Activated naive CD8-positive, alpha-beta T cell treated with anti-CD3 and anti-CD28 coated beads, Interleukin-2, amount 50 U/mL, for 16 hours (primary cell): ENCODE data around the gene PCED1A.
"Not testable (repeated sequence)": the region's sequence is repeated elsewhere in the genome, so short reads cannot be mapped to it uniquely, and the experiment has no call there.

Source experiments
- DNase-seq: peaks from one replicate; pipeline ENCODE4 v3.0.0-alpha.2; 2020; ENCODE audit warnings: low read depth, low spot score

The PCED1A gene

DNA sequence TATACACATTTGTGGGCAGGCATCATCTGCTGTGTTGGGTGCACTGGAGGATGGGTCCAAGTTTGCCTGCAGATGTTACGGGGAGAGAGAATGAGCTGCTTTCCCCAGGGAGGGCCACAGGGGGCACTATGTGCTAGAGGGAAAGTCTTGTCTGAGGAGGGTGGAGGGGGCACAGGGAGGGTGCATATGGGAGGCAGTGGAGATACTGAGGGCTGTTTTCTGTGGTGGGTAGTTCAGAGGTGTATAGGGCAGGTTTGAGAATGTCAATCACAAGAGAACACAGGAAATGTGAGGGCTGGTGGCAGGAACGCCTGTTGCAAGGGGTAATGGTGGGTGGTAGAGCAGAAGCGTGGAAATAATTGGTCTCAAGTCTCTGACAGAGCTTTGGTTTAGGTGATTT is 25.2 kb upstream of the PCED1A start:
- peak; percentile 33 for DNase-seq

DNA sequence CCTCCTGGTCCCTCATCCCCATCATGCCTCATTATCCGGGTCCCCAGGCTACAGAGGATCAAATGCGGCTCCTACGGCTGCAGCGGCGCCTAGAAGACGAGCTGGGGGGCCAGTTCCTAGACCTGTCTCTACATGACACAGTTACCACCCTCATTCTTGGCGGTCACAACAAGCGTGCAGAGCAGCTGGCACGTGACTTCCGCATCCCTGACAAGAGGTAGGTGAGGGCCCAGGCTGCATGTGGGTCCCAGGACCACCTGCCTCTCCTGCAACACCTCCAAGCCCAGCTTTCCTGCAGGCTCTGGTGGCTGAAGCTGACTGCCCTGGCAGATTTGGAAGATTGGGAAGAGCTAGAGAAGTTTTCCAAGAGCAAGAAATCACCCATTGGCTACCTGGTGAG is 24.6 kb upstream of the PCED1A start:
- no peak for DNase-seq

DNA sequence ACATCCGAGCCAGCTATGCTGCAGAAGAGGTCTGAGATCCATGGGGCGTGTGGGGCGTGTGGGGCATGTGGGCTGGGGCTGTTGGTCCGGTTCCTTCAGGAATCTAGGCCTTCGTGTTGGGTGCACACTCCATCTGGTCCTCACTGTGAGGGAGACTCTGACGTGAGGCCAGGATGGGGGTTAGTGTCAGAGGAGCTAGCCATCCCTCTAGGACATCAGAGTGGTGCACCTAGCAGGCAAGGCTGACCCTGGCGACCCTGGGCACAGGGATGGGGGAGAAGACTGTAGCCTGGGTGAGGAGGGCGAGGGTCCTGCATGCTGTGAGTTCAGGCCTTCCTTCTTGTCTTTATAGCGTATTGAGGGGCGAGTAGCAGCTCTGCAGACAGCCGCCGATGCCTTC is 24.2 kb upstream of the PCED1A start:
- DNase-seq: no peak

DNA sequence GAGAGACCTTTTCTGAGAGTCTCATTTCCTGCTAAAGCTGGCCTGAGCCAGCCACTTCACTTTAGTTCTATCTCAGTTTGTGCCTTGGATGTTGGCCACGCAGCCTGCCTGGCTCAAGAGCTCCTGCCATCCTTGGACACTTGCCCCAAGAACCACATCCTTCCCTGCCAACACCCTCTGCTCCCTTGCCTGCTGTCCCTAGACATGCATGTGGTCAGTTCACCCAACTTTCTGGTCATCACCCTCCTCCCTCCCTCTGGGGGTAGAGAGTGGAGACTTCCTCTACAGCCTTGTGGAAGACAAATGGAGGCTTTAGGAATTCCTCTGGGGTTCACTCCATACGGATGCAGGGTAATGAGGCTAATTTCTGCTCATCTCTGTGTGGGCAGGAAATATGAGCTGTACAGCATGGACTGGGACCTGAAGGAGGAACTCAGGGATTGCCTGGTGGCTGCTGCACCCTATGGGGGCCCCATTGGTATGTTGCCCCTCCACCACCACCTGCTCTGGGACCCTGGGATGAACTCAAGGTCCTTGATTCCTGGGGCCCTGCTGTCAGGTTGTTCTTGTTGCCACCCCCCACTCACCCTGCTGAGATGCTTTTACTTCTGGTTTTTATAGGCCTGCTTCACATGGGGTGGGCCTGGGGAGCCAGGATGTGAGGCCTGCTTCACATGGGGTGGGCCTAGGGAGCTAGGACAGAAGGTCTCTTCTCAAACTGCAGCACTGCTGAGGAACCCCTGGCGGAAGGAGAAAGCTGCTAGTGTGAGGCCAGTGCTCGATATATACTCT is 19.1 kb upstream of the PCED1A start:
- no peak for DNase-seq

DNA sequence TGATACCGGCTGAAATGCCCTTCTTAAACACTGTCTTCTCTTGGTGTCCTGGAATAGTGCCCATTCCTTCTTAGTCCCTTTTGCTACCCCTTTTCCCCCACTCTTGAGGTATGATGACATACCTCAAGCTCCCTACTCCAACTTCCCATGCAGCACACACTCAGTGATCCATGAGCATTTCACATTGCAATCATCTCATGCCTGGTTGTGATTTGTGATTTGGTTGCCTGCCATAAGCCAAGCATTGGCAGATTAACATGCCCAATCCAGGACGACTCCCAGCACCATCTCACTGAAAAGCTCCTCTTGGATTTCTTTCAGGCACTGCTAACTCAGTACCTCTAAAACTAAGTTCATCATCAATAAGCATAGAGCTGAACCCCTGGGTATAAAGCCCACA is 18.1 kb upstream of the PCED1A start:
- DNase-seq: no peak

DNA sequence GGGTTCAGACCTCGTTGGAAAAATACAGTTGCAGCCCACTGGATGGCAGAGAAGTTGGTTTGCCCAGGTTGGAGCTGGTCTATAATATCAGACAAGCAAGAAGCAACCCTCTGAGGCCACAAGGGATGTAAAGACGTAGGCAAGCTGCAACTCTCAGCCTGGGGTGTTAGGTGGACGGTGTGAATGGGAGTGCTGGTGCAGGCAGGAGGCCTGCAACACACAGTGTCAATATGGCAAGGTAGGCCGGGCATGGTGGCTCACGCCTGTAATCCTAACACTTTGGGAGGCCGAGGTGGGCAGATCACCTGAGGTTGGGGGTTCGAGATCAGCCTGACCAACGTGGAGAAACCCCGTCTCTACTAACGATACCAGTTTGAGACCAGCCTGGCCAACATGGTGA is 10.6 kb upstream of the PCED1A start:
- DNase-seq: no peak

GRCh38 chr20:2849529-2849928 is 9.1 kb upstream of the PCED1A start:
- DNase-seq: no peak

DNA sequence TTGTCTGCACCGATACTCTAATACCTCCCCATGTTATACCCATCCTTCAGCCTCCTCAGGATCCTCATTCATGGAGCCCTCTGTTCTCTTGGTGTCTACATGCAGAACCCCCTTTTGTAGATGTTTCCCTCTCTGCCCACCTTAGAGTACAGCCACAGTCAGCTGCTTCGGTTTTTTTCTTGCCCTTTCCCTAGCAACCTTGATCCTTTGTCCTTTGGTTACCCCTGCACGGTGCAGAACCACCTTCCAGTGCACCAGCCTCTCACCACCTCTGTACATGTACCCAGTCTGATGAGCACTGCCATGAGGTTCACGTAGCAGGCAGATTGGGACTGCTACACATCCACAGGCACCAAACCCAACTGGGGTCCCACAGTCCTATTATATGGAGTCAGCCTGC is 7.3 kb upstream of the PCED1A start:
- DNase-seq: no peak

GRCh38 chr20:2846698-2847097 is 6.2 kb upstream of the PCED1A start:
- no peak for DNase-seq

DNA sequence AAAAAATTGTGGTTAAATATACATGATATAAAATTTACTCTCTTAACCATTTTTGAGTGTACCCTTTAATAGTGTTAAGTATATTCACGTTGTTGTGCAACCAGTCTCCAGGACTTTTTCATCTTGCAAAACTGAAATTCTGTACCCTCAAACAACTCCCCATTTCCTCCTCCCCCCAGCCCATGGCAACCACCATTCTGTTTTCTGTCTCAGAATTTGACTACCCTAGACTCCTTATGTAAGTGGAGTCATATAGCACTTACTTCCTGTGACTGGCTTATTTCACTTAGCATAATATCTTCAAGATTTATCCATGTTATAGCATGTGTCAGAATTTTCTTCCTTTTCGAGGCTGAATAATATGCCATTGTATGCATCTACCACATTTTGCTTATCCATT is 5.2 kb upstream of the PCED1A start:
- DNase-seq: no peak

DNA sequence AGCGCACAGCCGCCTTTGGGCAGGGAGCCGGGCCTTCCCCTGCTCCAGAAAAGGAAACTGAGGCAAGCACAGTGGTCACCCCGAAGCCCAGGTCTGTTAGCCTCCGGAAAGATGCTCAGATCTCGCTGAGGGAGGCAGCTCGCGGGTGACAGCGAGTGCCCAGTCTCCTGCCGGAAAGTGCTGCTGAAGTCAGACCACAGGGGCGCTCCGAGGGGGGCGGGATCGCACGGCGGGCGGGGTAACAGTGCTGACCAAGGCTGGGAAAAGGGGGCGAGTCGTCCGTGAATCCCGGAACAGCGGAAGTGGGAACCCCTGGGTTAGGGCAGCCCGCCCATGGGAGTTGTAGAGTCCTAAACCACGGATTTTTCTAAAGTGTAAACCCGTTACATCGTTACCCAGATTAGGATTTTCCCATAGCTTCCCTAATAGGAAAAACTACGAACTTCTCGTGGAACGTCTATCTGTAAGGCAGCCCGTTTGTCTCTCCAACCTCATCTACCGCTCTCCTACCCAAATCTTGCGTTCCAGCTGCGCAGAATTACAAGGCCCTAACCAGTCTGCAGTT is 594 bp upstream of the PCED1A start:
- DNase-seq: no peak

DNA sequence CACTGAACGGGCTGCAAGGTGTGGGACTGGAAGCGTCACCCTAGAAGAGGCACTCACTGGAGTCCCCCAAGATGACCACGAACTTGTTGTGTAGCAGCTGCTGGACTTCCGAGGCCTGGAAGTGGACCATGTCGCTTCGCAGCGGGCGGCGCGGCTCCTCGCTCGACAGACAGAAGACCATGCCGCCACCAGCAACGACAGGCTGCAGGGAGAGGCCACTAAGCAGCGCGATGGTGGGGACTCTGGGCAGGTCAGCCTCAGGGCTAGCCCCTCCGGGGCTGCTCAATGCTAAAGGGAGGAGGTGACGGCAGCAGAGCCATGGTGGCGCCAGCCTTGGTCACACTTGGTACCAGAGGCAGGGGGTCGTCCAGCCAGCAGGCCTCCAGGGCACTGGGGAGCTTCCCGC is 720 bp downstream of the PCED1A start:
- DNase-seq: no peak

DNA sequence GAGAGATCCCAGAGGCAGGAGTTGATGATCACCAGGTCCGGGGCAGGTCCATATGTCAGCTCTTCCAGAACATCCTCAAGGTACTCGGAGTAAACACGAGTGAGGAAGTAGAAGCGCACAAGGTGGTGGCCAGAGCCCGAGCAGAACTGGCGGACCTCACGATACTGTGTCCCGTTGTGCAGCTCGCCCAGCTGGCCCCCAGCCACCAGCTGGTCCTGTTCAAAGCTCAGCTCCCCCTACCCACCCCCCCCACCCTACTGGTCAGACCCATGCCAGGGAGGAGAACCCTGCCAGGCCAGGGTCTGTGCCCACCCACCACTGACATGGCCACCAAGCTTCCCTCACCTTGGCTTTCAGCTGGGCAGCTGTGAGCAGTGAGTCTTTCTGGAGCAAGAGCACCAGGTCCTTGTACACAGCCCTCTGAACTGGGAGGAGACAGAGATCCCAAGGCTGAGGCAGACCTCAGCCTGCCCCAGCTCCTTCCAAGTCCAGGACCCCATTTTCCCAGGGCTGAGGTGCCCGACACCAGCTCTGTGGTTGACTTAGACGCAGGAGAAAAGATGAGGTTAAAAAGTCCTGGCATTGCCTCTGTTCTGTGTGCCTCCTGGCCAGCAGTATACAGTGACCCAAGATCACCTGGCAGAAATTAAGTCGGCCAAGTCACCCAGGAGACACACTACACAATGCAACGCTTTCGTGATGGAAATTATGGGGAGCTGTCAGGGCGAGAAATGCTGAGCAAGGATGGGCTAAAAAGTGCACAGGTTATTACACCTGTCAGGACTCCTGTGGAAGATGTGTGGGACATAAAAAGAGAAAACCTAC is 1.4 kb downstream of the PCED1A start:
- DNase-seq: no peak

DNA sequence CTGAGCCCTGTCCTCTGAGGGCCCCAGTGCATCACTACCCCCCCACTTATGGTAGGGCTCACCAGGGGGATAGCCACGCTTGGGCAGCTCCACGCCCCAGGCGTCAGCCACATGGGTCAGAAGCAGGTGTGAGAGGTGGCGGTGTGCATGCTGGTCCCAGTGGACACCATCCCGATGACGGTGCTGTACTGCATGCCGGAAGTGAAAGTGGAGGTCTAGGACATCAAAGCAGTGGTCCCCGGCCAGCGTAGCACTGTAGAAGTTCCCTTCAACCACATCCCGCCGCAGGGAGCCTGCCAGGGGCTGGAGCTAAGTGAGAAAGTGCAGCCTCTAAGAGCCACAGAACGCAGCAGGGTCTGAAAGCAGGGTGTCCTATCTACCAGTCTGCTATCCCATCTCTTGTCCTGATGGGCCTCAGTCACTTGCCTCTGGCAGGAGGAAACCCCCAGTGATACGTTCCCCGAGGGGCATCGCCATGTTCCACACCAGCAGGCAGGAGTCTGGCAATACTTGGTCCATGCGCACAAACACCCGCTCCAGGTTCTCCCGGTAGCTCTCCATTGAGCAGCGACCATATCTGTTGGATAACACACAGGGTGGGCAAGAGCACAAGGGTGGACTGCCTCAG is 2.2 kb downstream of the PCED1A start:
- no peak for DNase-seq

DNA sequence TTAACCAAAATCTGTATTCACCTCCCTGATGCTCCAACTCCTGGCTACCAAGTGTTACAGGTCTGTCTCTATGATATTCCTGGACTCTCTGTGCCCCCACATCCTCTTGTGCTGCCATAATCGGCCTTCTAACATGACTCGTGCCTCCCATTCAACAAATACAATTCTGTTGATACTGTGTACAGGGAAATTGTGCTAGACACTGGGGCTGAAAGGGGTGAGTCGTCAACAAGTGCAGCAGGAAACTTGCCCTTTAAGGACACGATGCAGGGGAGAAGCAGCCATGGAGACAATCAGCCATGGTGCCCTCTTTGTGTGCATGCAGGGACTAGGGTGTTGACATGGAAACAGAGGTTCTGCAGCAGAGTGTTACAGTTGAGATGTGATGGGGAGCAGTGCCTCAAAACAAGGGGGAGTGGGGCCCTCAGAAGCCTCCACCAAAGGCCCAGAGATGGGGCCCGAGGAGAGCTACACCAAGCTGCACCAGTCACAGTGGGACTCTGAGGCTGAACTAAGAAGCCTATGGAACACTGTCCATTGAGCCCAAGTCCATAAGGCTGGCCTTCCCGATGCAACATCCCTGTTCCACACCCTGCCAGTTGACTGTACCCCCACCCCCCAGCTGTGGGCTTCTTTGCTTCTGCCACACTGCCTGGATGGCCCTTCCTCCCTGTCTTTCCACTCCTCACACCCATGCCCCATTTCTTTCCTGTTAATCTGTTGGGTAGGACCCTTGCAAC is 3.1 kb downstream of the PCED1A start:
- no peak for DNase-seq

DNA sequence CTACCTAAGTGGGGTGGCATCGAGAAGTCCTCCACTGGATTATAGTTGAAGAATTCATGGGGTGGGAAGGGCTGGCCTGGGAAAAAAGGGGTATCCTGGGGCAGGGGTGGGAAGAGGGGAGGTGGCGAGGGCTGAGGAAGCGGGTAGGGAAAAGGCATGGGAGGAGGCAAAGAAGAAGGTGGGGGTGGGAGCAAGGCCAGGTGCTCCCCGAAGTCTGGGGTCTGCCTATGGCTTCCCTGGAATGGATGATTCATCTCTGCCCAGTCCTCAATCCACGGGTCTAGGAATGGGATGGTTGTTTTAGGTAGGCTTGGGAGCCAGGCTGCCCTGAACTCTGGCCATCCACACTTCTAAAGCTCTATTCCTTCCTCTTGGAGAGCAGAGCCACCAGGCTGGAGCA is 4.4 kb downstream of the PCED1A start:
- no peak for DNase-seq

DNA sequence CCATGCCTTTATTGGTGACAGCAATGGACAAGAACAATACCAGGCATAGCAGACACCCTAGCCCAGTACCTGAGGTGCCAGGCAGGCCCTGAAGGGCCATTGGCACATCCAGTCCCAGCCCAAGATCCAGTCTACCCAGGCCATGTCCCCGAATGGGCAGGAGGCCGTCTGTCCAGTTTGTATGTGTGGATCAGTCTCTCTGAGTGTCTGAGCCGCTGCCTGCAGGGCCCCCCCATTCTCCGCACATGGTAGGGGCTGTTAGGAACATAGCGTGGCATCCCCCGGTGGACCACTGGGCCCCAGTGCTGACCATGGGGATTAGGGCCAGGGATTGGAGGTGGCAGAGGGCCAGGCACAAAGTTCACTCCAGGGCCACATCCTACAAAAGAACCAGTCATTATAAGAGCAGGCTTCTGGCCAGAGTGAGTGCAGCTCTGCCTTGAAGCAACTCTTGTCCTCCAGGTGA is 5.1 kb downstream of the PCED1A start:
- no peak for DNase-seq

- DNase-seq: no peak
These were observed 5.9 kb downstream of the PCED1A start for GRCh38 chr20:2834401-2835110.

- DNase-seq: no peak
These were observed 6.7 kb downstream of the PCED1A start for GRCh38 chr20:2833761-2834160.

DNA sequence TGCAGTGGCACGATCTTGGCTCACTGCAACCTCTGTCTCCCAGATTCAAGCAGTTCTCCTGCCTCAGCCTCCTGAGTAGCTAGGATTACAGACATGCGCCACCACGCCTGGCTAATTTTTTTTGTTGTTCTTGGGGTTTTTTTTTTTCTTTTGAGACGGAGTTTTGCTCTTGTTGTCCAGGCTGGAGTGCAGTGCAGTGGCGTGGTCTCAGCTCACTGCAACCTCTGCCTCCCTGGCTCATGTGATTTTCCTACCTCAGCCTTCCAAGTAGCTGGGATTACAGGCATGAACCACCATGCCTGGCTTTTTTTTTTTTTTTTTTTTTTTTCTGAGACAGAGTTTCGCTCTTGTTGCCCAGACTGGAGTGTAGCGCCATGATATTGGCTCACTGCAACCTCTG is 9.2 kb downstream of the PCED1A start:
- DNase-seq: not testable (repeated sequence)

DNA sequence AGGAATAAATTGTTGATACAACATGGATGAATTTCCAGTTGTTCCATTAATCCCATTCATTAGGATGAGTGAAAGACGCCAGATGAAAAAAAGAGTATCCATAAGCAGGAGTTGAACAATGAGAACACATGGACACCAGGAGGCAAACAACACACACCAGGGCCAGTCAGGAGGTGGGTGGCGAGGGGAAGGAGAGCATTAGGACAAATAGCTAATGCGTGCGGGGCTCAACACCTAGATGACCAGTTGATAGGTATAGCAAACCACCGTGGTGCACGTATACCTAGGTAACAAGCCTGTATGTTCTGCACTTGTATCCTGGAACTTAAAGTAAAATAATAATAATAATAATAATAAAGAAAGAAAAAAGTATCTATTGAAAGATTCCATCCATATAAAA is 11.1 kb downstream of the PCED1A start:
- DNase-seq: no peak
